A549 (cell line): ENCODE results near the gene GGA2. TPM values are rescaled to one million over a fixed set of nuclear protein-coding genes. Genes with fewer than 3 reads are reported as not detected.

Experiments used
- ATAC-seq, 2 experiments: fragments of 200-7000 bp in 1 of 2; fragments of >200 bp in 1 of 2; cut with Nextera tagmentation in 1 of 2; cut with Tn5 transposase in 1 of 2; 3 replicates each; pipeline versions ENCODE4 v1.8.0 to v1.9.1; 2018 to 2020; ENCODE audit warnings: mild to moderate bottlenecking in 1 of 2, moderate library complexity in 1 of 2
- CTCF ChIA-PET: fragments of 300-600 bp; sonication (Branson Sonifier 250); formaldehyde crosslinking; extraction: SDS; loops from one replicate; lab custom pipeline; 2021; ENCODE audit warnings: antibody characterized with exemption, inconsistent platforms; lab: Yijun Ruan, JAX
- POLR2A ChIA-PET: fragments of 350-600 bp; formaldehyde crosslinking; extraction: SDS; loops from one replicate; lab custom pipeline; 2021; ENCODE audit warnings: antibody characterized with exemption, inconsistent platforms; lab: Yijun Ruan, JAX
- DNase-seq, 2 experiments: peaks; one replicate each; pipeline versions ENCODE4 v3.0.0 to v3.0.0-alpha.2; 2011 to 2016; ENCODE audit warnings: low read depth in 1 of 2, low spot score in 1 of 2
- FAIRE-seq: peaks from 2 replicates; lab custom pipeline; 2011; peaks lifted over from hg19 to GRCh38; lab: Jason Lieb, UNC
- H3K27ac ChIP-seq, 2 experiments: fragments of >200 bp; sonication (Bioruptor Twin); formaldehyde crosslinking; 3 replicates each; pipeline ENCODE4 v1.5.1; 2016 to 2017
- H3K4me1 ChIP-seq: fragments of >200 bp; sonication (Bioruptor Twin); formaldehyde crosslinking; 3 replicates; pipeline ENCODE4 v1.6.1; 2016
- H3K4me2 ChIP-seq: fragments of >200 bp; sonication (Bioruptor Twin); formaldehyde crosslinking; 3 replicates; pipeline ENCODE4 v1.6.1; 2016
- H3K4me3 ChIP-seq: fragments of >200 bp; sonication (Bioruptor Twin); formaldehyde crosslinking; 3 replicates; pipeline ENCODE4 v1.5.1; 2016
- H3K9me3 ChIP-seq: fragments of >200 bp; sonication (Bioruptor Twin); formaldehyde crosslinking; 3 replicates; pipeline ENCODE4 v1.6.1; 2016
- ATOH8 ChIP-seq: fragments of 250-450 bp; sonication (Bioruptor Pico); IDR thresholded peaks from 2 replicates; pipeline ENCODE4 v1.5.0; 2020; ENCODE audit warnings: low read depth, mild to moderate bottlenecking, moderate library complexity
- BHLHE40 ChIP-seq: IDR thresholded peaks from 2 replicates; pipeline ENCODE4 v1.6.1; 2012; ENCODE audit warnings: low read depth, low read length, inconsistent platforms
- CEBPB ChIP-seq, 2 experiments: fragments of >200 bp in 1 of 2; sonication (Bioruptor Twin) in 1 of 2; formaldehyde crosslinking in 1 of 2; IDR thresholded peaks; 2 replicates each; pipeline ENCODE4 v1.6.1; 2012 to 2016
- ELK1 ChIP-seq: fragments of 150-350 bp; IDR thresholded peaks from 2 replicates; pipeline ENCODE4 v1.6.1; 2014; ENCODE audit warnings: low read depth, mild to moderate bottlenecking, low read length
- EP300 ChIP-seq, 2 experiments: fragments of >200 bp; sonication (Bioruptor Twin); formaldehyde crosslinking; IDR thresholded peaks; 2 replicates in 1 of 2; 3 replicates in 1 of 2; pipeline ENCODE4 v1.6.1; 2016 to 2017
- HDAC2 ChIP-seq: fragments of 200-600 bp; sonication (generic); IDR thresholded peaks from 2 replicates; pipeline ENCODE4 v1.6.1; 2016
- HOXA7 ChIP-seq: fragments of 250-450 bp; sonication (Bioruptor Pico); IDR thresholded peaks from 2 replicates; pipeline ENCODE4 v1.5.0; 2020; ENCODE audit warnings: mild to moderate bottlenecking, moderate library complexity
- KDM1A ChIP-seq: fragments of 200-600 bp; sonication (generic); IDR thresholded peaks from 2 replicates; pipeline ENCODE4 v1.6.1; 2016; ENCODE audit warnings: low read depth, mild to moderate bottlenecking
- POLR2A ChIP-seq: IDR thresholded peaks from 2 replicates; pipeline ENCODE4 v1.6.1; 2012; ENCODE audit warnings: mild to moderate bottlenecking, low read length
- RARB ChIP-seq: fragments of 250-450 bp; sonication (Bioruptor Pico); IDR thresholded peaks from 2 replicates; pipeline ENCODE4 v1.8.0; 2021; ENCODE audit warnings: mild to moderate bottlenecking, moderate library complexity
- TFCP2L1 ChIP-seq: fragments of 250-450 bp; sonication (Bioruptor Pico); IDR thresholded peaks from 2 replicates; pipeline ENCODE4 v1.5.0; 2021; ENCODE audit warnings: mild to moderate bottlenecking
- ZNF302 ChIP-seq: fragments of 250-450 bp; sonication (Bioruptor Pico); IDR thresholded peaks from 2 replicates; pipeline ENCODE4 v1.9.0; 2021; ENCODE audit warnings: inconsistent platforms, mild to moderate bottlenecking, moderate library complexity
- ZSCAN20 ChIP-seq: fragments of 250-450 bp; sonication (Bioruptor Pico); IDR thresholded peaks from 2 replicates; pipeline ENCODE4 v1.8.0; 2022; ENCODE audit warnings: mild to moderate bottlenecking, moderate library complexity
- WGBS: methylation state at CpG from one replicate; pipeline ENCODE4 v1.1.6; 2017; ENCODE audit errors: missing lambda C conversion rate; 5-methylcytosine and 5-hydroxymethylcytosine counted together
- polyA plus RNA-seq, 4 experiments: library from polyadenylated mRNA; depleted of rRNA in 3 of 4; stranded (reverse); fragments of >200 nt; fragmentation: RNase III in 1 of 4; extraction: RNeasy Plus Mini Kit Qiagen cat#74134 plus additional on column Dnase treatment in 1 of 4; gene quantifications; 2 replicates in 3 of 4; 3 replicates in 1 of 4; pipeline ENCODE4 v1.2.3, GENCODE V29; 2011 to 2017

The GGA2 gene
- polyA plus RNA-seq, 2 of the 4 experiments (the other 2 are of a cell fraction) = 33.1 to 57.9 TPM

- DNase-seq (no peak), ATAC-seq (no peak), FAIRE-seq (no peak)
- TF ChIP-seq HDAC2 = no peak
- TF ChIP-seq POLR2A = no peak
- TF ChIP-seq BHLHE40 = no peak
- TF ChIP-seq ATOH8 (CRISPR knock-in tag) = no peak
- H3K4me2 ChIP-seq = peak overlapping the region; percentile 44; the same call in 2 of the 3 replicates
- H3K4me3 ChIP-seq = no peak overlapping the region
- ChIA-PET CTCF (interaction anchor here (1.1 to 1.7 kb wide), 4 partner anchors 11 to 70 kb away, joined by 3 to 5 read pairs (median 4); partner anchors contain the start of gene UBFD1), POLR2A (no interaction called here)
- no peaks in the 10 kb centered on the region for H3K9me3 ChIP-seq
- WGBS = 91% methylated on average over 5 of the region's 5 CpGs
- H3K27ac ChIP-seq = peak overlapping the region in 1 of 2 experiments; percentile 51; a peak in 2 of 6 replicates
- H3K4me1 ChIP-seq = peaks cover 30% of the 10 kb centered on the region
Measured at GRCh38 chr16:23504076-23504452, 6.2 kb downstream of the GGA2 start.

GRCh38 chr16:23502466-23502865 is 7.8 kb downstream of the GGA2 start:
- Histone ChIP-seq H3K27ac (no peak overlapping the region), H3K4me1 (peaks cover 31% of the 10 kb centered on the region), H3K4me3 (no peak overlapping the region), H3K4me2 (no peak overlapping the region), H3K9me3 (no peaks in the 10 kb centered on the region)
- no peak for TF ChIP-seq EP300 (IDR thresholded peaks at IDR 0.05)
- 94% methylated on average over 2 of the region's 2 CpGs for WGBS
- no peak for ATAC-seq
- POLR2A ChIA-PET = no interaction called here
- CTCF ChIA-PET = interaction anchor here (0.6 to 0.8 kb wide), 2 partner anchors 68 to 346 kb away, joined by 3 read pairs; no protein-coding TSS in a partner anchor
- DNase-seq = no peak
- no peak for FAIRE-seq

- Histone ChIP-seq H3K4me2 (no peak overlapping the region), H3K9me3 (no peaks in the 10 kb centered on the region), H3K4me3 (no peak overlapping the region), H3K27ac (no peak overlapping the region), H3K4me1 (peaks cover 38% of the 10 kb centered on the region)
- 89% methylated on average over 5 of the region's 5 CpGs for WGBS
- no peak for ATAC-seq
- no peak for FAIRE-seq
- ChIA-PET CTCF (interaction anchor here (2.6 kb wide), 1 partner anchor 66 kb away, joined by 8 read pairs; no protein-coding TSS in a partner anchor), POLR2A (no interaction called here)
- no peak for TF ChIP-seq CEBPB (IDR thresholded peaks at IDR 0.05)
- no peak for TF ChIP-seq POLR2A
- TF ChIP-seq ZNF302 = no peak
- no peak for TF ChIP-seq ZSCAN20 (CRISPR knock-in tag)
- TF ChIP-seq RARB (CRISPR knock-in tag) = no peak
- no peak for DNase-seq
Measured at GRCh38 chr16:23501291-23501690, 9.0 kb downstream of the GGA2 start.

- ATAC-seq (no peak), FAIRE-seq (no peak), DNase-seq (no peak)
- ChIA-PET CTCF (interaction anchor here (2.6 kb wide), 1 partner anchor 65 kb away, joined by 8 read pairs; no protein-coding TSS in a partner anchor), POLR2A (no interaction called here)
- no peak overlapping the region for H3K4me3 ChIP-seq
- peaks cover 34% of the 10 kb centered on the region for H3K4me1 ChIP-seq
- no peak overlapping the region for H3K27ac ChIP-seq
- no peaks in the 10 kb centered on the region for H3K9me3 ChIP-seq
- no peak overlapping the region for H3K4me2 ChIP-seq
- 72% methylated on average over 4 of the region's 4 CpGs for WGBS
- TF ChIP-seq KDM1A = no peak
Measured at GRCh38 chr16:23500862-23501225, 9.4 kb downstream of the GGA2 start.

GRCh38 chr16:23500212-23500861 is 10.0 kb downstream of the GGA2 start:
- POLR2A ChIA-PET = no interaction called here
- no peak for ATAC-seq
- CTCF ChIA-PET = interaction anchor here (0.6 to 2.6 kb wide), 2 partner anchors 15 to 65 kb away, joined by 3 to 8 read pairs; no protein-coding TSS in a partner anchor
- H3K4me3 ChIP-seq = no peak overlapping the region
- peaks cover 29% of the 10 kb centered on the region for H3K4me1 ChIP-seq
- WGBS = 94% methylated on average over 20 of the region's 20 CpGs
- H3K27ac ChIP-seq = no peak overlapping the region
- TF ChIP-seq ELK1 (no peak), HOXA7 (CRISPR knock-in tag) (no peak), TFCP2L1 (CRISPR knock-in tag) (no peak)
- TF ChIP-seq, all 56 proteins: peak for 0
- no peak for FAIRE-seq
- no peak overlapping the region for H3K4me2 ChIP-seq
- H3K9me3 ChIP-seq = no peaks in the 10 kb centered on the region
- no peak for DNase-seq
